ENCODE measurements around the gene MZF1.

DNA sequence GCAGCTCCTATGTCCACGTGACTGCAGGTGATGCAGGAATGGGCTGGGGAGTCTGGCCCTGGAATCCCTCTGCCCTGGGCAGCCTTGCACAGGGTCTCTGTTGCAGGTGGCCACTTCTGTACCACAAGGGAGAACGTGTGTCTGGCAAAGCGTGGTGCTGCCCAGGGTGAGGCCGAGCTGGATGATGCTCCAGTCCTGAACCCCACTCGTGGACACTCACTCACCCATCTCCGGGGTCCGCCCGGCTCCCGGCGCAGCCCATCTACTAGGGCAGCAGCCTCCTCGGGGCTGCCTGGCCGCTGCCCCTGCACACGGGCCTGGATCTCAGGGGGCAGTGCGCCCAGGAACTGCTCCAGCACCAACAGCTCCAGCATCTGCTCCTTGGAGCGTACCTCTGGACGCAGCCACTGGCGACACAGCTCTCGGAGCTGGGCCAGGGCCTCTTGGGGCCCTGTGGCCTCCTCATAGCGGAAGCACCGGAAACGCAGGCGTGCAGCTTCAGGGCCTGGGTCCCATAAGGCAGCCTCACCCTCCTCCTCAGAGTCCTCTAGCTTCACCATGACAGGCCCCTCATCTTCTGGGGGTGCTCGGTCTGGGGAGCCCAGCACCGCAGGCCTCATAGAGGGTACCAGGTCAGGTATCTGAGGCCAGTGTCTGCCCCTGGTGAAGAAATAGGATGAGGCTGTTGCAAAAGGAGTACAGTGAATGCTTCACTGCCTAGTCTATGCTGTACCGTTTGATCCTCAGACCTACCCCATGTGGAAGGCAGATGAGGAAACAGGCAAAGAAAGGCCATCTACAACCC, 2.2 kb downstream of the MZF1 start:
- TF ChIP-seq, protein P1, sequence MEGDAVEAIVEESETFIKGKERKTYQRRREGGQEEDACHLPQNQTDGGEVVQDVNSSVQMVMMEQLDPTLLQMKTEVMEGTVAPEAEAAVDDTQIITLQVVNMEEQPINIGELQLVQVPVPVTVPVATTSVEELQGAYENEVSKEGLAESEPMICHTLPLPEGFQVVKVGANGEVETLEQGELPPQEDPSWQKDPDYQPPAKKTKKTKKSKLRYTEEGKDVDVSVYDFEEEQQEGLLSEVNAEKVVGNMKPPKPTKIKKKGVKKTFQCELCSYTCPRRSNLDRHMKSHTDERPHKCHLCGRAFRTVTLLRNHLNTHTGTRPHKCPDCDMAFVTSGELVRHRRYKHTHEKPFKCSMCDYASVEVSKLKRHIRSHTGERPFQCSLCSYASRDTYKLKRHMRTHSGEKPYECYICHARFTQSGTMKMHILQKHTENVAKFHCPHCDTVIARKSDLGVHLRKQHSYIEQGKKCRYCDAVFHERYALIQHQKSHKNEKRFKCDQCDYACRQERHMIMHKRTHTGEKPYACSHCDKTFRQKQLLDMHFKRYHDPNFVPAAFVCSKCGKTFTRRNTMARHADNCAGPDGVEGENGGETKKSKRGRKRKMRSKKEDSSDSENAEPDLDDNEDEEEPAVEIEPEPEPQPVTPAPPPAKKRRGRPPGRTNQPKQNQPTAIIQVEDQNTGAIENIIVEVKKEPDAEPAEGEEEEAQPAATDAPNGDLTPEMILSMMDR (IDR thresholded peaks at IDR 0.05; ENCODE audit: low read depth, low read length, missing input control): no peak
- TF ChIP-seq, protein P2, sequence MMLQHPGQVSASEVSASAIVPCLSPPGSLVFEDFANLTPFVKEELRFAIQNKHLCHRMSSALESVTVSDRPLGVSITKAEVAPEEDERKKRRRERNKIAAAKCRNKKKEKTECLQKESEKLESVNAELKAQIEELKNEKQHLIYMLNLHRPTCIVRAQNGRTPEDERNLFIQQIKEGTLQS (IDR thresholded peaks at IDR 0.05): no peak
